Transverse colon (tissue), 4 donors: Measurements from ENCODE around the gene MED12L. TPM values are rescaled to one million over a fixed set of nuclear protein-coding genes. Genes with fewer than 3 reads are reported as not detected.

Experiments used
- DNase-seq: peaks from one replicate; pipeline ENCODE4 v3.0.0-alpha.2; 2019
- H3K27ac ChIP-seq, 4 donors: fragments of 200-600 bp; sonication (generic); 2 replicates each; pipeline ENCODE4 v1.5.1; 2016 to 2018; ENCODE audit warnings: inconsistent platforms in 4 of 4
- H3K27me3 ChIP-seq: fragments of 200-600 bp; sonication (generic); 2 replicates; pipeline ENCODE4 v1.5.1; 2017; ENCODE audit warnings: inconsistent platforms
- H3K36me3 ChIP-seq, 4 donors: fragments of 200-600 bp; sonication (generic); 2 replicates each; pipeline ENCODE4 v1.5.1; 2017 to 2019; ENCODE audit warnings: inconsistent platforms in 4 of 4
- H3K4me1 ChIP-seq, 4 donors: fragments of 200-600 bp; sonication (generic); 2 replicates each; pipeline ENCODE4 v1.5.1; 2017 to 2020; ENCODE audit warnings: inconsistent platforms in 4 of 4
- H3K4me3 ChIP-seq, 4 donors: fragments of 200-600 bp; sonication (generic); 1 replicate in 1 of 4; 2 replicates in 3 of 4; pipeline versions ENCODE4 v1.5.1 to v1.6.1; 2017 to 2019; ENCODE audit warnings: inconsistent platforms in 4 of 4
- H3K9me3 ChIP-seq, 2 donors: fragments of 200-600 bp; sonication (generic); 2 replicates each; pipeline ENCODE4 v1.5.1; 2017 to 2019; ENCODE audit warnings: inconsistent platforms in 2 of 2
- CTCF ChIP-seq, 5 experiments: fragments of 200-600 bp in 3 of 5; fragments of 450-650 bp in 2 of 5; sonication (generic) in 3 of 5; IDR thresholded peaks; 1 replicate in 2 of 5; 2 replicates in 3 of 5; pipeline ENCODE4 v1.5.1; 2016 to 2017; ENCODE audit warnings: antibody characterized with exemption in 5 of 5, inconsistent platforms in 3 of 5, mild to moderate bottlenecking in 2 of 5, moderate library complexity in 1 of 5
- EP300 ChIP-seq: sonication (generic); formaldehyde crosslinking; IDR thresholded peaks from one replicate; pipeline ENCODE4 v1.6.1; 2017; ENCODE audit warnings: antibody characterized with exemption, low read depth
- POLR2A ChIP-seq: fragments of 450-650 bp; IDR thresholded peaks from one replicate; pipeline ENCODE4 v1.6.1; 2016; ENCODE audit warnings: antibody characterized with exemption, mild to moderate bottlenecking, moderate library complexity
- POLR2AphosphoS5 ChIP-seq, 3 donors: sonication (generic); formaldehyde crosslinking; IDR thresholded peaks; one replicate each; pipeline ENCODE4 v1.6.1; 2016; ENCODE audit warnings: antibody characterized with exemption in 3 of 3
- WGBS, 2 donors: methylation state at CpG; one replicate each; pipeline ENCODE4 v1.1.5; 2018; ENCODE audit warnings: low coverage in 1 of 2; 5-methylcytosine and 5-hydroxymethylcytosine counted together
- in situ Hi-C, 4 donors: fragments of 200-750 bp; cut with MboI; loops; one replicate each; pipeline versions ENCODE4 v1.15.0 to v1.15.1; 2017; ENCODE audit warnings: low sequenced_read_pairs in 3 of 4, low pct_ligation_motif_present in 1 of 4, low pct_unique_long_range_greater_than_20kb in 1 of 4
- intact Hi-C: fragments of 100-400 bp; cut with DNase I; formaldehyde crosslinking; loops from one replicate; pipeline ENCODE4 v1.15.1; 2023; ENCODE audit warnings: low total_unique reads
- total RNA-seq, 4 donors: library from RNA; depleted of rRNA; stranded (reverse); fragments of >200 nt; gene quantifications; one replicate each; pipeline ENCODE4 v1.1.0, GENCODE V29; 2016

MED12L gene
- total RNA-seq, 4 donors from 2014 or later = under 0.01 to 8.6 (median 0.64) TPM

- intact Hi-C loops (loop anchor here (5.0 to 10.0 kb wide), 2 partner anchors 359 to 421 kb away; no protein-coding TSS in a partner anchor), in situ Hi-C loops (loop anchor here in 2 of 4 donors (10.0 to 25.0 kb wide), 4 partner anchors 234 to 431 kb away; partner anchors contain the start of gene MINDY4B (in 1 of the 2))
- Histone ChIP-seq H3K4me3 (no peak overlapping the region), H3K9me3 (no peaks in the 10 kb centered on the region), H3K4me1 (peaks cover 0 to 14% (median 7%) of the 10 kb centered on the region in 4 donors), H3K36me3 (no peaks in the 10 kb centered on the region), H3K27me3 (no peaks in the 10 kb centered on the region), H3K27ac (peak overlapping the region in 1 of 4 donors; percentile 35)
- no peak for TF ChIP-seq POLR2AphosphoS5 (IDR thresholded peaks at IDR 0.05)
- no peak for TF ChIP-seq EP300
- peak; percentile 76 to 86 (median 84) for TF ChIP-seq CTCF (IDR thresholded peaks at IDR 0.05)
- TF ChIP-seq POLR2A = no peak
- DNase-seq = peak; percentile 75
- 0 to 6% methylated on average over 3 to 9 of the region's 9 CpGs for WGBS, 2 donors
These were observed 60.7 kb downstream of the MED12L start for GRCh38 chr3:151146071-151146730.

GRCh38 chr3:151146731-151147091, 61.2 kb downstream of the MED12L start:
- TF ChIP-seq POLR2A (no peak), EP300 (no peak), CTCF (IDR thresholded peaks at IDR 0.05) (no peak), POLR2AphosphoS5 (IDR thresholded peaks at IDR 0.05) (no peak)
- H3K4me1 ChIP-seq = peaks cover 0 to 14% (median 7%) of the 10 kb centered on the region in 4 donors
- no peaks in the 10 kb centered on the region for H3K36me3 ChIP-seq
- in situ Hi-C loops = loop anchor here in 2 of 4 donors (10.0 to 25.0 kb wide), 4 partner anchors 234 to 432 kb away; partner anchors contain the start of gene MINDY4B (in 1 of the 2)
- H3K27me3 ChIP-seq = no peaks in the 10 kb centered on the region
- no peak for DNase-seq
- H3K9me3 ChIP-seq = no peaks in the 10 kb centered on the region
- intact Hi-C loops = loop anchor here (5.0 to 10.0 kb wide), 2 partner anchors 359 to 422 kb away; no protein-coding TSS in a partner anchor
- peak overlapping the region in 1 of 4 donors; percentile 35 for H3K27ac ChIP-seq
- no peak overlapping the region for H3K4me3 ChIP-seq
- 50 to 56% methylated on average over 1 of the region's 1 CpG for WGBS, 2 donors

- no peaks in the 10 kb centered on the region for H3K36me3 ChIP-seq
- TF ChIP-seq POLR2AphosphoS5 (IDR thresholded peaks at IDR 0.05) (no peak), EP300 (no peak), CTCF (IDR thresholded peaks at IDR 0.05) (no peak)
- H3K4me3 ChIP-seq = no peak overlapping the region
- intact Hi-C loops = loop anchor here (5.0 to 10.0 kb wide), 2 partner anchors 360 to 422 kb away; no protein-coding TSS in a partner anchor
- H3K9me3 ChIP-seq = no peaks in the 10 kb centered on the region
- H3K4me1 ChIP-seq = peaks cover 0 to 14% (median 7%) of the 10 kb centered on the region in 4 donors
- in situ Hi-C loops = loop anchor here in 2 of 4 donors (10.0 to 25.0 kb wide), 4 partner anchors 235 to 432 kb away; partner anchors contain the start of gene MINDY4B (in 1 of the 2)
- WGBS, 2 donors = 84 to 93% methylated on average over 3 of the region's 3 CpGs
- H3K27ac ChIP-seq = no peak overlapping the region
- DNase-seq = no peak
- H3K27me3 ChIP-seq = no peaks in the 10 kb centered on the region
These were observed 61.8 kb downstream of the MED12L start for GRCh38 chr3:151147299-151147698.

- Histone ChIP-seq H3K36me3 (no peaks in the 10 kb centered on the region), H3K27me3 (no peaks in the 10 kb centered on the region), H3K27ac (no peak overlapping the region), H3K4me3 (no peak overlapping the region), H3K9me3 (no peaks in the 10 kb centered on the region), H3K4me1 (no peaks in the 10 kb centered on the region)
- in situ Hi-C loops = loop anchor here in 1 of 4 donors (5.0 kb wide), 1 partner anchor 365 kb away; no protein-coding TSS in a partner anchor
- 92 to 93% methylated on average over 2 to 4 of the region's 4 CpGs for WGBS, 2 donors
- no peak for TF ChIP-seq CTCF (IDR thresholded peaks at IDR 0.05)
- no peak for TF ChIP-seq POLR2A
- TF ChIP-seq POLR2AphosphoS5 (IDR thresholded peaks at IDR 0.05) = no peak
- TF ChIP-seq EP300 = no peak
- intact Hi-C loops = no loop called here
- DNase-seq = no peak
These were observed 67.1 kb downstream of the MED12L start for GRCh38 chr3:151152455-151153079.
